Measurements from ENCODE around the gene SMYD2. TPM values are rescaled to one million over a fixed set of nuclear protein-coding genes. Genes with fewer than 3 reads are reported as not detected.

The SMYD2 gene
- total and polyA plus RNA-seq, 10 of the 15 experiments (the other 5 are each of a cell fraction or from before 2014, with no cell fraction given): 8.3 to 55.7 (median 26.4) TPM

GRCh38 chr1:214281720-214282629, 1.0 kb downstream of the SMYD2 start (continued):
- TF ChIP-seq, protein P1, sequence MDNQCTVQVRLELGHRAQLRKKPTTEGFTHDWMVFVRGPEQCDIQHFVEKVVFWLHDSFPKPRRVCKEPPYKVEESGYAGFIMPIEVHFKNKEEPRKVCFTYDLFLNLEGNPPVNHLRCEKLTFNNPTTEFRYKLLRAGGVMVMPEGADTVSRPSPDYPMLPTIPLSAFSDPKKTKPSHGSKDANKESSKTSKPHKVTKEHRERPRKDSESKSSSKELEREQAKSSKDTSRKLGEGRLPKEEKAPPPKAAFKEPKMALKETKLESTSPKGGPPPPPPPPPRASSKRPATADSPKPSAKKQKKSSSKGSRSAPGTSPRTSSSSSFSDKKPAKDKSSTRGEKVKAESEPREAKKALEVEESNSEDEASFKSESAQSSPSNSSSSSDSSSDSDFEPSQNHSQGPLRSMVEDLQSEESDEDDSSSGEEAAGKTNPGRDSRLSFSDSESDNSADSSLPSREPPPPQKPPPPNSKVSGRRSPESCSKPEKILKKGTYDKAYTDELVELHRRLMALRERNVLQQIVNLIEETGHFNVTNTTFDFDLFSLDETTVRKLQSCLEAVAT (IDR thresholded peaks at IDR 0.05): peak; percentile 89
- TF ChIP-seq CBFB (IDR thresholded peaks at IDR 0.05; ENCODE audit: low read depth): no peak
- no peak for TF ChIP-seq NR2F1 (conservative IDR thresholded peaks at IDR 0.05)
- TF ChIP-seq RUNX3 (IDR thresholded peaks at IDR 0.05; ENCODE audit: low read length): 0 out of 2 replicates have a peak, but pooled peaks have one; percentile 13

GRCh38 chr1:214282630-214283242, 1.8 kb downstream of the SMYD2 start:
- Histone ChIP-seq H3K4me3 (peak overlapping the region; percentile 90; the same call in 1 of the 2 replicates), H3K4me2 (ENCODE audit: control insufficient read depth, insufficient read depth) (peak overlapping the region; percentile 91; the same call in 1 of the 2 replicates), H3K36me3 (ENCODE audit: control insufficient read depth in 2 of 2, insufficient read depth in 2 of 2, low read length in 1 of 2) (no peaks in the 10 kb centered on the region), H3K9me3 (replicated peaks; ENCODE audit: control insufficient read depth, insufficient read depth, low read length) (no peaks in the 10 kb centered on the region), H2AFZ (ENCODE audit: control insufficient read depth, low read depth, low read length) (no peak overlapping the region; the same call in 1 of the 2 replicates), H3K27ac (ENCODE audit: control insufficient read depth, insufficient read depth) (peak overlapping the region; percentile 71; the same call in 1 of the 2 replicates), H3K79me2 (ENCODE audit: control insufficient read depth, insufficient read depth, low read length) (peaks cover 15% of the 10 kb centered on the region), H4K20me1 (ENCODE audit: control insufficient read depth, insufficient read depth) (no peaks in the 10 kb centered on the region), H3K27me3 (replicated peaks in 1 of 2; ENCODE audit: control insufficient read depth in 2 of 2, insufficient read depth in 2 of 2, low read length in 1 of 2) (no peaks in the 10 kb centered on the region), H3K9ac (ENCODE audit: control insufficient read depth, insufficient read depth, low read length) (0 out of 2 replicates have a peak overlapping the region, but pooled peaks have one; percentile 85), H3K4me1 (ENCODE audit: control insufficient read depth, insufficient read depth, low read length) (no peaks in the 10 kb centered on the region; the same call in 1 of the 2 replicates)
- CTCF ChIA-PET: interaction anchor here (0.9 to 4.3 kb wide), 6 partner anchors 11 to 49 kb away, joined by 3 to 25 read pairs (median 4); no protein-coding TSS in a partner anchor
- TF ChIP-seq NR2C2 (IDR thresholded peaks at IDR 0.05; ENCODE audit: borderline replicate concordance, control insufficient read depth, insufficient read length, low read depth) (no peak), DPF2 (IDR thresholded peaks at IDR 0.05) (0 out of 2 replicates have a peak, but pooled peaks have one; percentile 48), PAX8 (IDR thresholded peaks at IDR 0.05) (no peak), ATF7 (IDR thresholded peaks at IDR 0.05; ENCODE audit: low read depth) (no peak)
- POLR2A ChIA-PET: no interaction called here
- DNase-seq (ENCODE audit: low read depth, low spot score) (no peak), ATAC-seq (0 out of 3 replicates have a peak, but pooled peaks have one; percentile 1), FAIRE-seq (no peak)
- intact Hi-C loops (cut with micrococcal nuclease; ENCODE audit: unreplicated experiment) (loop anchor here (5.0 kb wide), 1 partner anchor 40 kb away; no protein-coding TSS in a partner anchor), in situ Hi-C loops (cut with MboI) (no loop called here)
- 86% methylated on average over 9 of the region's 9 CpGs for WGBS (ENCODE audit: insufficient coverage, insufficient replicate concordance, low lambda C conversion rate, missing lambda C conversion rate)
- no TSS peak for BruUV-seq (replicated peaks)
- RAD21 ChIA-PET (ENCODE audit: unreplicated experiment): interaction anchor here (1.2 kb wide), 1 partner anchor 36 kb away, joined by 4 read pairs; no protein-coding TSS in a partner anchor
- SMC1A ChIA-PET (ENCODE audit: uncharacterized antibody, unreplicated experiment): interaction anchor here (0.6 to 1.5 kb wide), 6 partner anchors 8 to 302 kb away, joined by 3 to 4 read pairs (median 3); no protein-coding TSS in a partner anchor

All from GM12878 (cell line).